SH-SY5Y (cell line): ENCODE measurements around the gene OR5A2.

ENCODE experiments used
- GATA2 ChIP-seq: IDR thresholded peaks from 2 replicates; pipeline ENCODE4 v1.6.1; 2011; ENCODE audit warnings: mild to moderate bottlenecking, low read depth, low read length
- GATA3 ChIP-seq: IDR thresholded peaks from 2 replicates; pipeline ENCODE4 v1.6.1; 2011; ENCODE audit warnings: low read depth, mild to moderate bottlenecking, low read length, moderate library complexity

Gene OR5A2, protein sequence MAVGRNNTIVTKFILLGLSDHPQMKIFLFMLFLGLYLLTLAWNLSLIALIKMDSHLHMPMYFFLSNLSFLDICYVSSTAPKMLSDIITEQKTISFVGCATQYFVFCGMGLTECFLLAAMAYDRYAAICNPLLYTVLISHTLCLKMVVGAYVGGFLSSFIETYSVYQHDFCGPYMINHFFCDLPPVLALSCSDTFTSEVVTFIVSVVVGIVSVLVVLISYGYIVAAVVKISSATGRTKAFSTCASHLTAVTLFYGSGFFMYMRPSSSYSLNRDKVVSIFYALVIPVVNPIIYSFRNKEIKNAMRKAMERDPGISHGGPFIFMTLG

GRCh38 chr11:59426361-59427067 lies at the start of gene OR5A2:
OR5A2 (minus strand) TSS chr11:59426413; CDS start chr11:59422953, 3,460 bp downstream.
- TF ChIP-seq GATA2 (no peak), GATA3 (no peak)

DNA sequence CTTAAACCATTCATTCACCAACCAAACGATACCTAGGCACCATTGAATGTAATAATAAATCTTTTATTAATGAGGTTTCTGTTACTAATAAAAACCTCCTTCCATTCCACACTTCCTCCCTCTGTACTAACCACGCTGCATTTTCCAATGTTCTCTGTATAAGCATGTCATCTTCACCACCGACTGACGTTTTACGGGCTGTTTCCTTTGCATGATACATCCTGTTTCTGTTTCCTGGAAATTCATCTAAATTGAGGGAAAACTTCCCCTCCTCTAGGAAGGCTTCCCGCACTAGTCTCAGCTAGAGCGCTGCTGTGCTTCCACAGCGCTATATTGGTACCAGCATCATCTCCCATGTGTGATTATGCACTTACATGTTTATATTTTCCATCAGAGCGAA lies 49.0 kb upstream of the OR5A2 start:
- TF ChIP-seq GATA3 (no peak), GATA2 (no peak)

DNA sequence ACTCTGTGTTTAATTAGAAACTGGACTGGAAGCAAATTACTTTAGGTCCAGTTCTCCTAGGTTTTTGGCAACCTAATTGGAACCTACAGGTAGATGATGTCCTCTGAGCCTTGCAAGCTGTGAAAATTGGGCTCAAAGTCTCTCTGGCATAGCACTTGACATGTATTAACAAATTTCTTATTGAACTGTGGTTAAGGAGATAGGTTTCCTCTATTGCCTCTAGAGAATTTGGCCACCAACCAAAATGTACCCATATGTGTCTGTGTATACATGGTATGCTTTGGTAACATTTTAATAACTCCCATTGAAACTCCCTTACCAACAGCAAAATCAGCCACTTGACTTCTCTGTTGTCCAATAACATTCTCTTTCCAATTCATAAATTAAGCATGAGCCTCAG lies 46.8 kb upstream of the OR5A2 start, which contains the start of gene OR4D10:
Gene OR4D10 (plus strand): TSS at position 301 of the 400 bp plus-strand sequence. CDS start 4,115 bp downstream, outside the sequence.
- TF ChIP-seq GATA2 (no peak), GATA3 (no peak)

DNA sequence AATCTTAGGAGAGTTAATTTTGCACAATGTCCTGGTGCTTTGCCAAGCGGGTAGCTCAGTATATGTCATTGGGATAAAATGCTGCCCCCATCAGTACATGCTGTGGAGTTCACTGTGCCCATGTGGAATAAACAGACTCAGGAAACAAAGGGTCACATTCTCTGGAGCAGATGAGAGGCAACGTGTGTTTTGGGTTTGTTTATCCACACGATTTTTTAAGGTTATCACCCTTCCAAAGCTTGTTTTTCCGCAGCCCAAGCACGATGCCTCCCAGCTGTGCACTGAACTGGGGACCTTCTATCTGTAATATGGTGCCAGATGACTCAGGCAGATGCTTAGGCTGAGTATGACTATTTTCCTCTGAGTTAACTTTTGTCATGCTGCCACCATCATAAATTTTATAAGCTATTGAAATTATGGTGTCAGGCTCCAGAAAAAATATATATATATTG lies 37.0 kb upstream of the OR5A2 start:
- no peak for TF ChIP-seq GATA2

GRCh38 chr11:59459916-59460315 lies 33.7 kb upstream of the OR5A2 start:
- no peak for TF ChIP-seq GATA2
- no peak for TF ChIP-seq GATA3

DNA sequence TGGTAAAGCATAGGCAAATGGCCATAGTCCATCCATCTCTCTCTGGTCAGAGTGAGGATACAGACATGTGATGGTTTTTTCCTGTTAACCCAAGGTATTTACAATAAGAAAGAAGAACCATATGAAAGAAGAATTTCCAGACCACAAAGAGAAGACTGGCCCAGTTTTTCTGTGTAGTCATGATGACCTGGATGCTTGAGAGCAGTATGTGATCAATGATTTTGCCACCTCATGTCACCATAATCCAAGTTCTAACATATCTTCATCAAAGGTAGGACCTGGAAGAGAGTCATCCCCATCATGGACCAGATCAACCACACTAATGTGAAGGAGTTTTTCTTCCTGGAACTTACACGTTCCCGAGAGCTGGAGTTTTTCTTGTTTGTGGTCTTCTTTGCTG lies 30.4 kb upstream of the OR5A2 start, which contains the start of gene OR4D6:
Gene OR4D6 (plus strand): TSS at position 301 of the 400 bp plus-strand sequence. CDS start 0 bp downstream, at position 301.
- TF ChIP-seq GATA3 (no peak), GATA2 (no peak)

GRCh38 chr11:59448484-59448883 lies 22.3 kb upstream of the OR5A2 start:
- TF ChIP-seq GATA2 (no peak), GATA3 (no peak)

DNA sequence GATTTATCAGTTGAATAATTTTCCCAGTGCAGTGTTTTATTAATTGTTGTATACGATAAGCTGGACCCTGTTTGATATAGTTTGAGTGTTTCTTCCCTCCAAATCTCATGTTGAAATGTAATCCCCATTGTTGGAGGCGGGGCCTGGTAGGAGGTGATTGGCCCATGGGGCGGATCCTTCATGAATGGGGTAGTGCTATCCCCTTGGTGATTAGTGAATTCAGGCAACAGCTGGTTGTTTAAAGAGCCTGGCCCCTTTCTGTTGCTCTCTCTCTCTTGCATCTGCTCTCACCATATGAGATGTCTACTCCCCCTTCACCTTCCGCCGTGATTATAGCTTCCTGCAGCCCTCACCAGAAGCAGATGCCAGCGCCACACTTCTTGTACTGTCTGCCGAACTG lies 11.6 kb upstream of the OR5A2 start:
- TF ChIP-seq GATA3: no peak
- no peak for TF ChIP-seq GATA2

DNA sequence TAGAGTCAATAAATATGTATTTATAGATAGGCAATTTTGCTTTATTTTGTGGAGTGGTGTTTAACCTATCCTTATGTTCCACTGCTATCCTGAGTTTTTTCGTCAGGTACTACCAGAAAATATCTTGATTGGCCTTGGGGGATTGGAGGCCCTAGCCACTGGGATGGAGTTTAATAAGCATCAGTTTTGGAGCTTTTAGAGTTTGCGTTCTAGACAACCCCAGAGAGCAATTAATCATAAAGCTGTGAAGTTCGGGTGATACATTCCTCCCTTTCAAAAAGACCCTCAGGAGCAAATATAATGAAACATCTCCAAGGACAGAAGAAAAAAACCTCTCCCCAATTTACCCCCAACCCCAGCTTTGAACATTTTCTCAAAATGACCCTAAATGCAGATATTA lies 10.0 kb upstream of the OR5A2 start, which contains the start of gene OR5A1:
Gene OR5A1 (plus strand): TSS at position 301 of the 400 bp plus-strand sequence. CDS start 6,700 bp downstream, outside the sequence.
- no peak for TF ChIP-seq GATA2
- no peak for TF ChIP-seq GATA3

- TF ChIP-seq GATA3 (no peak), GATA2 (no peak)
These were observed 3.8 kb upstream of the OR5A2 start for GRCh38 chr11:59429924-59430516.

GRCh38 chr11:59427068-59427382 lies 812 bp upstream of the OR5A2 start:
- no peak for TF ChIP-seq GATA2
- TF ChIP-seq GATA3: no peak

DNA sequence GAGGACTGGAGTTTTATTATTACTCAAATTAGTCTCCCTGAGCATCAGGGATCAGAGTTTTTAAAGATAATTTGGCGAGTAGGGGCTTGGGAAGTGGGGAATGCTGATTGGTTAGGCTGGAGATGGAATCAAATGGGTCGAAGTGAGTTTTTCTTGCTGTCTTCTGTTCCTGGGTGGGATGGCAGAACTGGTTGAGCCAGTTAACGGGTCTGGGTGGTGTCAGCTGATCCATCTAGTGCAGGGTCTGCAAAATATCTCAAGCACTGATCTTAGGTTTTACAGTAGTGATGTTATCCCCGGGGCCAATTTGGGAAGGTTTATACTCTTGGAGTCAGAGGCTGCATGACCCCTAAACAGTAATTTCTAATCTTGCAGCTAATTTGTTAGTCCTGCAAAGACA lies 1.1 kb downstream of the OR5A2 start:
- TF ChIP-seq GATA2 (no peak), GATA3 (no peak)

DNA sequence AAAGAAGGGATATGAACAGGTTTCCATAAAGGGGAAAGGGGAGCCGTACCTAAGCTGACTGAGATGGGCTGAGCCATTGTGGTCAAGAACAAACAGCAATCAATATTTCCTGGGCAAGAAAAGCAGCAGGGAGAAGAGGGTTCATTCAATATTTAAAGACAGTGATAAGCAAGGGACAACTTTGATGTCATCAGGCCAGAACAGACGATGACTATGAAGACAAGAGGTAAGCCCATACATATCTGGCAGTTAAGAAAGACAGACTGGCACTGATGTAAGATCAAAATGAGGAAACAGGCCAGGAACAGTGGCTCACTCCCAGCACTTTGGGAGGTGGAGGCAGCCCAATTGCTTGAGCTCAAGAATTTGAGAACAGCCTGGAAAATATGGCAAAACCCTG lies 2.4 kb downstream of the OR5A2 start:
- TF ChIP-seq GATA2 (no peak), GATA3 (no peak)

- no peak for TF ChIP-seq GATA2
- TF ChIP-seq GATA3: no peak
These were observed 8.1 kb downstream of the OR5A2 start for GRCh38 chr11:59418156-59418555.
